B cell (primary cell): ENCODE results near the gene MPV17L. TPM values are rescaled to one million over a fixed set of nuclear protein-coding genes. Genes with fewer than 3 reads are reported as not detected.
"Not testable (repeated sequence)": the region's sequence is repeated elsewhere in the genome, so short reads cannot be mapped to it uniquely, and the experiment has no call there.

Source experiments
- ATAC-seq: fragments of 200-7000 bp; cut with Tn5 transposase; one replicate; pipeline ENCODE4 v1.10.0; 2021; ENCODE audit warnings: low read depth, mild to moderate bottlenecking, moderate number of reproducible peaks, moderate library complexity
- CTCF ChIA-PET: fragments of 350-600 bp; sonication (Branson Sonifier 250); formaldehyde crosslinking; loops from one replicate; lab custom pipeline; 2021; ENCODE audit warnings: antibody characterized with exemption, inconsistent platforms; lab: Charles Lee
- POLR2A ChIA-PET: fragments of 350-600 bp; sonication (Branson Sonifier 250); formaldehyde crosslinking; loops from one replicate; lab custom pipeline; 2021; ENCODE audit warnings: antibody characterized with exemption; lab: Charles Lee
- DNase-seq: peaks from one replicate; pipeline ENCODE4 v3.0.0; 2013
- H2AFZ ChIP-seq: 2 replicates; pipeline ENCODE4 v1.6.1; 2012; ENCODE audit warnings: mild to moderate bottlenecking, low read depth, low read length; ENCODE audit not compliant: insufficient read depth, poor library complexity, severe bottlenecking
- H3K27ac ChIP-seq, 2 donors: 1 replicate in 1 of 2; 2 replicates in 1 of 2; pipeline ENCODE4 v1.5.1; 2012 to 2013; ENCODE audit warnings: low read length in 2 of 2, mild to moderate bottlenecking in 2 of 2, moderate library complexity in 1 of 2
- H3K27me3 ChIP-seq, 4 experiments: fragments of 200-600 bp in 1 of 4; sonication (generic) in 1 of 4; replicated peaks in 1 of 4; 1 replicate in 2 of 4; 2 replicates in 2 of 4; pipeline versions ENCODE4 v1.6.1 to v1.7.0; 2013 to 2016; ENCODE audit warnings: low read length in 3 of 4, mild to moderate bottlenecking in 2 of 4, mixed read lengths in 1 of 4, moderate library complexity in 1 of 4; ENCODE audit not compliant: insufficient read depth in 4 of 4, control insufficient read depth in 3 of 4; ENCODE audit errors: control extremely low read depth in 1 of 4
- H3K36me3 ChIP-seq, 2 experiments: replicated peaks in 1 of 2; 1 replicate in 1 of 2; 2 replicates in 1 of 2; pipeline versions ENCODE4 v1.6.1 to v1.7.1; 2013; ENCODE audit warnings: low read length in 1 of 2; ENCODE audit not compliant: insufficient read depth in 2 of 2, control insufficient read depth in 1 of 2; ENCODE audit errors: control extremely low read depth in 1 of 2, extremely low read depth in 1 of 2
- H3K4me1 ChIP-seq, 2 donors: fragments of 200-600 bp in 1 of 2; sonication (generic) in 1 of 2; 1 replicate in 1 of 2; 2 replicates in 1 of 2; pipeline versions ENCODE4 v1.5.1 to v1.6.1; 2013 to 2017; ENCODE audit warnings: low read length in 2 of 2; ENCODE audit not compliant: control insufficient read depth in 2 of 2, insufficient read depth in 2 of 2
- H3K4me2 ChIP-seq: replicated peaks from 2 replicates; pipeline ENCODE3; 2012; ENCODE audit warnings: mild to moderate bottlenecking, low read depth, low read length; ENCODE audit not compliant: poor library complexity, severe bottlenecking
- H3K4me3 ChIP-seq, 5 experiments: fragments of 200-600 bp in 1 of 5; sonication (generic) in 1 of 5; 1 replicate in 3 of 5; 2 replicates in 2 of 5; pipeline versions ENCODE4 v1.5.1 to v1.7.0; 2011 to 2016; ENCODE audit warnings: low read length in 4 of 5, mild to moderate bottlenecking in 4 of 5, low read depth in 2 of 5, control low read depth in 1 of 5, moderate library complexity in 1 of 5; ENCODE audit not compliant: insufficient read depth in 1 of 5; ENCODE audit errors: control extremely low read depth in 1 of 5, extremely low read depth in 1 of 5
- H3K79me2 ChIP-seq: fragments of 200-600 bp; sonication (generic); one replicate; pipeline ENCODE4 v1.6.0; 2016; ENCODE audit warnings: low read length; ENCODE audit not compliant: control insufficient read depth, insufficient read depth
- H3K9ac ChIP-seq: fragments of 200-600 bp; sonication (generic); 2 replicates; pipeline ENCODE4 v1.6.1; 2017; ENCODE audit warnings: mild to moderate bottlenecking, low read length, moderate library complexity
- H3K9me3 ChIP-seq, 3 donors: one replicate each; pipeline versions ENCODE4 v1.6.1 to v1.7.1; 2013; ENCODE audit warnings: low read length in 2 of 3; ENCODE audit not compliant: control insufficient read depth in 2 of 3, insufficient read depth in 1 of 3; ENCODE audit errors: control extremely low read depth in 1 of 3
- H4K20me1 ChIP-seq: 2 replicates; pipeline ENCODE4 v1.6.0; 2012; ENCODE audit warnings: mild to moderate bottlenecking, low read length; ENCODE audit not compliant: insufficient read depth, control insufficient read depth, poor library complexity, severe bottlenecking
- H3K27ac Mint-ChIP-seq: one replicate; pipeline ENCODE4 v1.8.0; 2021; ENCODE audit warnings: mixed read lengths
- H3K27me3 Mint-ChIP-seq: one replicate; pipeline ENCODE4 v1.8.0; 2021; ENCODE audit warnings: mixed read lengths
- H3K4me1 Mint-ChIP-seq: one replicate; pipeline ENCODE4 v1.8.0; 2021; ENCODE audit warnings: mixed read lengths
- H3K4me3 Mint-ChIP-seq: one replicate; pipeline ENCODE4 v1.8.0; 2021; ENCODE audit warnings: mixed read lengths
- H3K9me3 Mint-ChIP-seq: one replicate; pipeline ENCODE4 v1.8.0; 2022; ENCODE audit warnings: mixed read lengths; ENCODE audit not compliant: insufficient read depth
- EZH2 ChIP-seq: IDR thresholded peaks from 2 replicates; pipeline ENCODE4 v1.6.1; 2012; ENCODE audit warnings: borderline replicate concordance, low read depth, mild to moderate bottlenecking, moderate library complexity, low read length; ENCODE audit not compliant: insufficient read depth, poor library complexity, severe bottlenecking
- WGBS: methylation state at CpG from one replicate; pipeline ENCODE4 v1.1.5; 2013; ENCODE audit warnings: missing lambda C conversion rate; ENCODE audit not compliant: insufficient coverage; 5-methylcytosine and 5-hydroxymethylcytosine counted together
- intact Hi-C: fragments of 100-400 bp; cut with micrococcal nuclease; formaldehyde crosslinking; loops from one replicate; pipeline ENCODE4 v1.10.0; 2022
- polyA plus RNA-seq: library from polyadenylated mRNA; depleted of rRNA; stranded (reverse); fragments of >200 nt; gene quantifications from 2 replicates; pipeline ENCODE4 v1.2.3, GENCODE V29; 2012
- total RNA-seq, 2 donors: library from RNA; stranded (reverse); fragments of 120-200 nt in 1 of 2; gene quantifications; 1 replicate in 1 of 2; 2 replicates in 1 of 2; pipeline versions ENCODE4 v1.2.3 to v1.2.4, GENCODE V29; 2013 to 2022
- TF ChIP-seq, protein P1 (sequence below): fragments of 200-600 bp; IDR thresholded peaks from one replicate; pipeline ENCODE4 v1.8.0; 2022; ENCODE audit warnings: antibody characterized with exemption, mild to moderate bottlenecking

The MPV17L gene
- total and polyA plus RNA-seq, 2 donors (not counting 1 experiment from before 2014, with no cell fraction given) = 0.06 to 0.27 TPM

DNA sequence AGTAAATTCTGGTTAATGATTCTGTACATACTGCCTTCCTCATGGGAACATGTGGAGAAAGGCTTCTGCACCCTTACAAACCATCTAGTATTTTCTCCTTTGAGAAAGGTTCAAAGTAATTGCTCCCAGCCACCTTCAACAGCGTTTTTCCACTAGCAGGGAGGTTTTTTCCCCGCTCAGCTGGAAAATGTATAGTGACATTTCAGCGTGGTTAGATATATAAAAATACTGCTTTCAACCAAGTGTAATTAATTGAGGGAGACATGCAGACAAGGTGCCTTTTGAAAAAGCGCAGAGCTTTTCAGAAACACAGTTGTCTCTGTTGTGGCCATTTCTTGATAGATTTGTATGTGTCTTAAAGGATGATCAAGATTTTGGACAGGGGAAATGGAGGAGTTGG, 44.0 kb downstream of the MPV17L start:
- H3K4me1 ChIP-seq = peaks cover 9 to 10% of the 10 kb centered on the region in 2 donors
- H2AFZ ChIP-seq = no peak overlapping the region
- no peak overlapping the region for H3K9ac ChIP-seq
- intact Hi-C loops = no loop called here
- no peak overlapping the region for H3K4me3 Mint-ChIP-seq
- no peak overlapping the region for H3K27ac ChIP-seq
- no peak overlapping the region for H3K27ac Mint-ChIP-seq
- no peaks in the 10 kb centered on the region for H4K20me1 ChIP-seq
- no peaks in the 10 kb centered on the region for H3K9me3 ChIP-seq
- H3K4me1 Mint-ChIP-seq = peaks cover 10% of the 10 kb centered on the region
- DNase-seq (no peak), ATAC-seq (no peak)
- H3K79me2 ChIP-seq = no peaks in the 10 kb centered on the region
- ChIA-PET CTCF (no interaction called here), POLR2A (no interaction called here)
- H3K27me3 ChIP-seq = peaks cover 0 to 13% (median 8%) of the 10 kb centered on the region in 4 experiments
- TF ChIP-seq, protein P1, sequence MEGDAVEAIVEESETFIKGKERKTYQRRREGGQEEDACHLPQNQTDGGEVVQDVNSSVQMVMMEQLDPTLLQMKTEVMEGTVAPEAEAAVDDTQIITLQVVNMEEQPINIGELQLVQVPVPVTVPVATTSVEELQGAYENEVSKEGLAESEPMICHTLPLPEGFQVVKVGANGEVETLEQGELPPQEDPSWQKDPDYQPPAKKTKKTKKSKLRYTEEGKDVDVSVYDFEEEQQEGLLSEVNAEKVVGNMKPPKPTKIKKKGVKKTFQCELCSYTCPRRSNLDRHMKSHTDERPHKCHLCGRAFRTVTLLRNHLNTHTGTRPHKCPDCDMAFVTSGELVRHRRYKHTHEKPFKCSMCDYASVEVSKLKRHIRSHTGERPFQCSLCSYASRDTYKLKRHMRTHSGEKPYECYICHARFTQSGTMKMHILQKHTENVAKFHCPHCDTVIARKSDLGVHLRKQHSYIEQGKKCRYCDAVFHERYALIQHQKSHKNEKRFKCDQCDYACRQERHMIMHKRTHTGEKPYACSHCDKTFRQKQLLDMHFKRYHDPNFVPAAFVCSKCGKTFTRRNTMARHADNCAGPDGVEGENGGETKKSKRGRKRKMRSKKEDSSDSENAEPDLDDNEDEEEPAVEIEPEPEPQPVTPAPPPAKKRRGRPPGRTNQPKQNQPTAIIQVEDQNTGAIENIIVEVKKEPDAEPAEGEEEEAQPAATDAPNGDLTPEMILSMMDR = no peak
- TF ChIP-seq EZH2 = no peak
- H3K27me3 Mint-ChIP-seq = peaks cover 10% of the 10 kb centered on the region
- no peak overlapping the region for H3K4me2 ChIP-seq
- no peak overlapping the region for H3K4me3 ChIP-seq
- H3K36me3 ChIP-seq = no peaks in the 10 kb centered on the region
- H3K9me3 Mint-ChIP-seq = no peaks in the 10 kb centered on the region
- 90% methylated on average over 2 of the region's 4 CpGs for WGBS

DNA sequence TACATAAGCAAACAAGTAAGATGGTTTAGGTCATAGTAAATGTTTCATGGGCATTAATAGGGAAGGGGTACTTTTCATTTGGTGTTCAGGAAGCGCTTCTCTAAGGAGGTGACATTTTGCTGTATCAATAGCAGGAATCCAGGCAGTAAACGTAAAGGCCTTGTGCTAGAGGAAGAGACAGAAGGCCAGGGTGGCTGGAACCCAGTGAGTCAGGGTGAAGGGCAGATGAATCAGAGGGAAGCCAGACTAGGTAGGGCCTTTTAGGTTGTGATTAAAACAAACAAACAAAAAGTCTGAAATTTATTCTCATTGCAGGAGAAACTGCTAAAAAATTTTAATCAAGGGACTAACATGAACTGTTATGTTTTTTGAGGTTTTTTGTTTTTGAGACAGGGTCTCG, 45.3 kb downstream of the MPV17L start:
- Histone ChIP-seq H3K4me3 (no peak overlapping the region), H3K9me3 (peaks cover 0 to 8% (median 7%) of the 10 kb centered on the region in 3 donors), H2AFZ (no peak overlapping the region), H3K9ac (no peak overlapping the region), H3K4me2 (no peak overlapping the region), H3K4me1 (no peaks in the 10 kb centered on the region), H3K36me3 (no peaks in the 10 kb centered on the region), H4K20me1 (no peaks in the 10 kb centered on the region), H3K27me3 (peaks cover 0 to 3% (median under 1%) of the 10 kb centered on the region in 4 experiments), H3K79me2 (no peaks in the 10 kb centered on the region), H3K27ac (no peak overlapping the region)
- ChIA-PET POLR2A (interaction anchor here (0.6 kb wide), 1 partner anchor 32 kb away, joined by 7 read pairs; no protein-coding TSS in a partner anchor), CTCF (no interaction called here)
- Mint-ChIP-seq H3K9me3 (peaks cover 6% of the 10 kb centered on the region), H3K27me3 (peaks cover 1% of the 10 kb centered on the region), H3K4me1 (peaks cover under 1% of the 10 kb centered on the region), H3K4me3 (no peak overlapping the region), H3K27ac (no peak overlapping the region)
- TF ChIP-seq, protein P1 = no peak
- TF ChIP-seq EZH2 = no peak
- DNase-seq (no peak), ATAC-seq (no peak)
- intact Hi-C loops = no loop called here
- 100% methylated on average over 3 of the region's 3 CpGs for WGBS

DNA sequence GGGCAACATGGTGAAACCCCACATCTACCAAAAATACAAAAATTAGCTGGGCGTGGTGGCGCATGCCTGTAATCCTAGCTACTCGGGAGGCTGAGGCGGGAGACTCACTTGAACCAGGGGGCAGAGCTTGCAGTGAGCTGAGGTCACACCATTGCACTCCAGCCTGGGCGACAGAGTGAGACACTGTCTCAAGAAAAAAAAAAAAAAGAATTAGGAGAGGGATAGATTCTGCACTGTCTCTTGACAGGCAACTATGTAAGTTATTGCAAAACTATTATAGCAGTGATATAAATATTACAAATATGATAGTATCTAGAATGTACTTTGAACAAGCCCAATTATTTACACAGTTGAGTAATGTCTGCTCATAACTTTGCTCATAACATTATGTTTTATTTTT, 46.6 kb downstream of the MPV17L start:
- H3K9me3 ChIP-seq, H3K27ac Mint-ChIP-seq, H3K27ac ChIP-seq, H3K9me3 Mint-ChIP-seq, H3K27me3 Mint-ChIP-seq, H3K4me3 Mint-ChIP-seq, H3K9ac ChIP-seq, H3K36me3 ChIP-seq, H2AFZ ChIP-seq, H3K4me3 ChIP-seq, DNase-seq, H3K4me2 ChIP-seq, intact Hi-C loops, H3K4me1 Mint-ChIP-seq, POLR2A ChIA-PET, H3K27me3 ChIP-seq, H3K4me1 ChIP-seq, H4K20me1 ChIP-seq, H3K79me2 ChIP-seq, ATAC-seq: not testable (repeated sequence)
- 96% methylated on average over 3 of the region's 5 CpGs for WGBS
- CTCF ChIA-PET = interaction anchor here (1.1 kb wide), 1 partner anchor 13 kb away, joined by 3 read pairs; no protein-coding TSS in a partner anchor
